H1 (cell line): Measurements from ENCODE around the gene DOP1B. TPM values are rescaled to one million over a fixed set of nuclear protein-coding genes. Genes with fewer than 3 reads are reported as not detected.

Experiments used
- CTCF ChIA-PET: fragments of 300-600 bp; sonication (Branson Sonifier 250); formaldehyde crosslinking; loops from one replicate; lab custom pipeline; 2021; ENCODE audit not compliant: partially characterized antibody; lab: Charles Lee
- POLR2A ChIA-PET: fragments of 300-600 bp; sonication (Branson Sonifier 250); formaldehyde crosslinking; loops from one replicate; lab custom pipeline; 2021; ENCODE audit warnings: inconsistent platforms; ENCODE audit not compliant: partially characterized antibody; lab: Charles Lee
- DNase-seq, 2 experiments: peaks; one replicate each; pipeline versions ENCODE4 v3.0.0 to v3.0.0-alpha.2; 2010 to 2022; ENCODE audit warnings: low spot score in 2 of 2, low read depth in 1 of 2, mixed read lengths in 1 of 2
- FAIRE-seq: peaks from 2 replicates; lab custom pipeline; 2011; peaks lifted over from hg19 to GRCh38; lab: Jason Lieb, UNC
- H2AFZ ChIP-seq: 2 replicates; pipeline ENCODE4 v1.8.1; 2012; ENCODE audit warnings: low read length, inconsistent platforms
- H2AK5ac ChIP-seq: 2 replicates; pipeline ENCODE4 v1.6.1; 2013; ENCODE audit warnings: low read depth, low read length
- H2BK120ac ChIP-seq: replicated peaks from 2 replicates; pipeline ENCODE3; 2013; ENCODE audit warnings: low read depth, low read length, inconsistent platforms
- H2BK12ac ChIP-seq: 2 replicates; pipeline ENCODE4 v1.6.1; 2013; ENCODE audit warnings: low read depth, low read length
- H2BK15ac ChIP-seq: 2 replicates; pipeline ENCODE4 v1.6.1; 2013; ENCODE audit warnings: low read length
- H2BK20ac ChIP-seq: 2 replicates; pipeline ENCODE4 v1.6.1; 2013; ENCODE audit warnings: low read length
- H2BK5ac ChIP-seq: 2 replicates; pipeline ENCODE4 v1.6.1; 2013; ENCODE audit warnings: low read depth, low read length
- H3K14ac ChIP-seq: 2 replicates; pipeline ENCODE4 v1.6.1; 2013; ENCODE audit warnings: inconsistent platforms; ENCODE audit not compliant: insufficient read length
- H3K18ac ChIP-seq: 2 replicates; pipeline ENCODE4 v1.6.1; 2013; ENCODE audit warnings: low read length; ENCODE audit errors: extremely low read depth
- H3K23ac ChIP-seq: 2 replicates; pipeline ENCODE4 v1.6.1; 2013; ENCODE audit warnings: inconsistent platforms; ENCODE audit not compliant: insufficient read length
- H3K23me2 ChIP-seq: 2 replicates; pipeline ENCODE4 v1.6.1; 2013; ENCODE audit warnings: low read depth, low read length
- H3K27ac ChIP-seq: 2 replicates; pipeline ENCODE4 v1.6.1; 2011; ENCODE audit warnings: low read depth, low read length, inconsistent platforms
- H3K27me3 ChIP-seq, 4 experiments: replicated peaks in 1 of 4; 1 replicate in 1 of 4; 2 replicates in 3 of 4; pipeline versions ENCODE4 v1.6.1 to v1.8.1; 2011 to 2013; ENCODE audit warnings: low read length in 3 of 4, mild to moderate bottlenecking in 3 of 4, inconsistent platforms in 2 of 4, mixed read lengths in 2 of 4, moderate library complexity in 1 of 4; ENCODE audit not compliant: control insufficient read depth in 3 of 4, insufficient read depth in 3 of 4; ENCODE audit errors: extremely low read depth in 1 of 4
- H3K36me3 ChIP-seq, 4 experiments: 2 replicates each; pipeline versions ENCODE4 v1.6.1 to v1.8.1; 2011 to 2013; ENCODE audit warnings: mild to moderate bottlenecking in 4 of 4, low read length in 3 of 4, moderate library complexity in 2 of 4, control low read depth in 1 of 4, inconsistent platforms in 1 of 4; ENCODE audit not compliant: insufficient read depth in 4 of 4, control insufficient read depth in 2 of 4
- H3K4ac ChIP-seq: replicated peaks from 2 replicates; pipeline ENCODE3; 2013; ENCODE audit warnings: low read length, low read depth, mixed read lengths, inconsistent platforms; ENCODE audit not compliant: insufficient read length
- H3K4me1 ChIP-seq, 4 experiments: replicated peaks in 1 of 4; 1 replicate in 1 of 4; 2 replicates in 3 of 4; pipeline versions ENCODE4 v1.6.1 to v1.8.1; 2011 to 2013; ENCODE audit warnings: low read length in 3 of 4, inconsistent platforms in 2 of 4, mixed read lengths in 1 of 4; ENCODE audit not compliant: insufficient read depth in 4 of 4, control insufficient read depth in 3 of 4
- H3K4me2 ChIP-seq, 2 experiments: 2 replicates each; pipeline versions ENCODE4 v1.6.1 to v1.8.1; 2011 to 2013; ENCODE audit warnings: low read depth in 2 of 2, low read length in 2 of 2, control low read depth in 1 of 2, inconsistent platforms in 1 of 2, mild to moderate bottlenecking in 1 of 2; ENCODE audit not compliant: insufficient read depth in 1 of 2
- H3K4me3 ChIP-seq, 4 experiments: fragments of 200-600, 300-600 bp in 1 of 4; sonication (generic), shearing (Covaris generic), sonication (Bioruptor Twin) in 1 of 4; 2 replicates each; pipeline versions ENCODE4 v1.5.1 to v1.8.1; 2011 to 2016; ENCODE audit warnings: low read length in 4 of 4, low read depth in 3 of 4, control low read depth in 2 of 4, inconsistent platforms in 2 of 4, mild to moderate bottlenecking in 2 of 4, mixed read lengths in 1 of 4, moderate library complexity in 1 of 4; ENCODE audit not compliant: insufficient read depth in 2 of 4; ENCODE audit errors: extremely low read depth in 1 of 4
- H3K56ac ChIP-seq: replicated peaks from 2 replicates; pipeline ENCODE3; 2013; ENCODE audit warnings: low read depth, mild to moderate bottlenecking, mixed read lengths, low read length, inconsistent platforms; ENCODE audit not compliant: insufficient read length
- H3K79me1 ChIP-seq: 2 replicates; pipeline ENCODE4 v1.6.1; 2013; ENCODE audit warnings: low read depth, low read length, control low read depth
- H3K79me2 ChIP-seq, 2 experiments: 2 replicates each; pipeline versions ENCODE4 v1.6.1 to v1.8.1; 2012 to 2013; ENCODE audit warnings: low read length in 2 of 2, mild to moderate bottlenecking in 2 of 2, inconsistent platforms in 1 of 2; ENCODE audit not compliant: insufficient read depth in 2 of 2, control insufficient read depth in 1 of 2
- H3K9ac ChIP-seq, 4 experiments: replicated peaks in 1 of 4; 1 replicate in 1 of 4; 2 replicates in 3 of 4; pipeline versions ENCODE4 v1.6.1 to v1.8.1; 2011 to 2013; ENCODE audit warnings: low read depth in 3 of 4, low read length in 3 of 4, control low read depth in 2 of 4, mild to moderate bottlenecking in 2 of 4, moderate library complexity in 2 of 4, inconsistent platforms in 1 of 4; ENCODE audit errors: extremely low read depth in 1 of 4
- H3K9me3 ChIP-seq, 2 experiments: 2 replicates each; pipeline versions ENCODE4 v1.6.1 to v1.8.1; 2012 to 2013; ENCODE audit warnings: mild to moderate bottlenecking in 2 of 2, moderate library complexity in 2 of 2, control low read depth in 1 of 2, inconsistent platforms in 1 of 2, low read depth in 1 of 2, low read length in 1 of 2, mixed read lengths in 1 of 2; ENCODE audit not compliant: insufficient read depth in 2 of 2
- H4K20me1 ChIP-seq, 2 experiments: replicated peaks in 1 of 2; 2 replicates each; pipeline versions ENCODE3 to v1.8.1; 2011 to 2013; ENCODE audit warnings: inconsistent platforms in 2 of 2, low read length in 2 of 2, mild to moderate bottlenecking in 1 of 2; ENCODE audit not compliant: insufficient read depth in 2 of 2, control insufficient read depth in 1 of 2
- H4K5ac ChIP-seq: 2 replicates; pipeline ENCODE4 v1.6.1; 2013; ENCODE audit warnings: low read length, low read depth, mixed read lengths, inconsistent platforms; ENCODE audit not compliant: insufficient read length
- H4K8ac ChIP-seq: 2 replicates; pipeline ENCODE4 v1.8.0; 2013; ENCODE audit warnings: mild to moderate bottlenecking, moderate library complexity, low read length, inconsistent platforms; ENCODE audit not compliant: insufficient read depth; ENCODE audit errors: extremely low read depth
- H4K91ac ChIP-seq: replicated peaks from 2 replicates; pipeline ENCODE3; 2013; ENCODE audit warnings: low read length, mixed read lengths, inconsistent platforms; ENCODE audit not compliant: insufficient read length
- CHD1 ChIP-seq: IDR thresholded peaks from 2 replicates; pipeline ENCODE4 v1.6.1; 2012; ENCODE audit warnings: low read depth, low read length, improper control_type of control experiment
- EZH2 ChIP-seq: fragments of 200-600 bp; sonication (generic); IDR thresholded peaks from 2 replicates; pipeline ENCODE4 v1.7.1; 2012; ENCODE audit warnings: low read depth, mild to moderate bottlenecking, moderate library complexity, low read length, inconsistent platforms; ENCODE audit not compliant: severe bottlenecking
- GABPA ChIP-seq: IDR thresholded peaks from 2 replicates; pipeline ENCODE4 v1.6.1; 2011; ENCODE audit warnings: mild to moderate bottlenecking, low read length, moderate library complexity, borderline replicate concordance; ENCODE audit not compliant: insufficient read depth
- GTF2F1 ChIP-seq: IDR thresholded peaks from 2 replicates; pipeline ENCODE4 v1.6.1; 2012; ENCODE audit warnings: low read depth, low read length, improper control_type of control experiment, borderline replicate concordance
- JUND ChIP-seq: IDR thresholded peaks from 2 replicates; pipeline ENCODE4 v1.6.1; 2011; ENCODE audit warnings: mild to moderate bottlenecking, improper control_type of control experiment, low read length
- KDM1A ChIP-seq: fragments of 200-600, 300-600 bp; sonication (generic); IDR thresholded peaks from 2 replicates; pipeline ENCODE4 v1.7.1; 2016; ENCODE audit warnings: mild to moderate bottlenecking, low read length, borderline replicate concordance
- NRF1 ChIP-seq: IDR thresholded peaks from 2 replicates; pipeline ENCODE4 v1.6.1; 2011; ENCODE audit warnings: mild to moderate bottlenecking, low read depth, low read length, improper control_type of control experiment
- POLR2AphosphoS5 ChIP-seq: IDR thresholded peaks from 2 replicates; pipeline ENCODE4 v1.6.1; 2011; ENCODE audit warnings: low read depth, low read length
- RFX5 ChIP-seq: IDR thresholded peaks from 2 replicates; pipeline ENCODE4 v1.6.1; 2011; ENCODE audit warnings: low read depth, low read length, improper control_type of control experiment, borderline replicate concordance
- RNF2 ChIP-seq: fragments of 200-900, 300-1000 bp; sonication (generic); IDR thresholded peaks from 2 replicates; pipeline ENCODE4 v1.7.1; 2016; ENCODE audit warnings: borderline replicate concordance, low read depth, mild to moderate bottlenecking, antibody characterized with exemption, low read length; ENCODE audit not compliant: poor library complexity, severe bottlenecking; ENCODE audit errors: missing control alignments
- SP2 ChIP-seq: IDR thresholded peaks from 2 replicates; pipeline ENCODE4 v1.6.1; 2012; ENCODE audit warnings: mild to moderate bottlenecking, low read length, inconsistent platforms
- TEAD4 ChIP-seq: IDR thresholded peaks from 2 replicates; pipeline ENCODE4 v1.6.1; 2012; ENCODE audit warnings: low read depth, low read length, inconsistent platforms, mixed read lengths
- YY1 ChIP-seq: IDR thresholded peaks from 2 replicates; pipeline ENCODE4 v1.6.1; 2011; ENCODE audit warnings: low read depth, mild to moderate bottlenecking, low read length
- WGBS, 2 experiments: shearing (Covaris generic) in 1 of 2; methylation state at CpG; one replicate each; pipeline versions ENCODE4 v1.1.6 to v1.1.7; 2013 to 2015; ENCODE audit warnings: low lambda C conversion rate in 2 of 2, mixed read lengths in 2 of 2, inconsistent platforms in 1 of 2, low coverage in 1 of 2, missing lambda C conversion rate in 1 of 2; ENCODE audit not compliant: insufficient replicate concordance in 2 of 2, insufficient coverage in 1 of 2, insufficient read length in 1 of 2; ENCODE audit errors: extremely low coverage in 1 of 2, missing lambda C conversion rate in 1 of 2; 5-methylcytosine and 5-hydroxymethylcytosine counted together
- polyA plus RNA-seq, 7 experiments: library from polyadenylated mRNA; depleted of rRNA in 3 of 7; stranded (reverse) in 5 of 7; unstranded in 2 of 7; fragments of >200 nt in 5 of 7; fragments of 200-250 nt in 2 of 7; gene quantifications; 1 replicate in 5 of 7; 2 replicates in 1 of 7; 4 replicates in 1 of 7; pipeline versions ENCODE4 v1.2.1 to v1.2.3, GENCODE V29; 2011 to 2013; ENCODE audit warnings: missing spikeins in 2 of 7, mixed read lengths in 2 of 7
- total RNA-seq: library from RNA; stranded (reverse); fragmentation: NEBNext Ultra II Directional; extraction: Animal tissue kit (Norgen Biotek cat#: 25700); gene quantifications from 2 replicates; pipeline ENCODE4 v1.2.1, GENCODE V29; 2021

Gene DOP1B
- total and polyA plus RNA-seq, 2 of the 8 experiments (the other 6 are each of a cell fraction or from before 2014, with no cell fraction given): 2.8 to 9.9 TPM

DNA sequence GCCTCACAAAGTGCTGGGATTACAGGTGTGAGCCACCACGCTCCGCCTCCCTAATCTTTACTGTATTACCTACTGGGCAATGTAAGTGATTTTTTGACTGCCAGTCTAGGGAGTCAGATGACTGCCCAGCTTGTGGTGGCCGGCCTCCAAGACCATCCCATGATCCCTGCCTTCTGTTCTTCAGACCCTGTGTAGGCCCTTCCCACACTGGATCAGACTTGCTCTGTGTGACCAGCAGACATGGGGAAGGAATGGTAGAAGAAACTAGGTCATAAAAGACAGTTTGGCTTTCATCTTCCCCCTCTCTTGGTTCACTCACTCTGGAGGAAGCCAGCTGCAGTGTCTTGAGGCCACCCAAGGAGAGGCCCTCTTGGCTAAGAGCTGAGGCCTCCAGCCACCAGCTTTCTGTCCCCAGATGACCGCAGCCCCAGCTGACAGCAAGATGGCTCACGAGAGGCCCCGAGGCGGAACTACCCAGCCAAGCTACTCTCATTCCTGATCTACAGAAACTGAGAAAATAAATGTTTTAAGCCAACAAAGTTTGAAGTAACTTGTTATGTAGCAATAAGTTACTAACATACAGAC is 36.2 kb upstream of the DOP1B start:
- Histone ChIP-seq H3K27ac (no peak overlapping the region), H3K18ac (no peak overlapping the region), H3K4ac (no peak overlapping the region), H4K5ac (no peak overlapping the region), H4K8ac (peak overlapping the region; percentile 57; the same call in 1 of the 2 replicates), H3K79me2 (no peaks in the 10 kb centered on the region), H3K4me3 (no peak overlapping the region), H2BK20ac (no peak overlapping the region), H3K79me1 (no peaks in the 10 kb centered on the region), H3K56ac (no peak overlapping the region), H2AFZ (no peak overlapping the region), H3K23me2 (no peaks in the 10 kb centered on the region; the same call in 1 of the 2 replicates), H4K91ac (no peak overlapping the region), H3K4me2 (no peak overlapping the region), H4K20me1 (no peaks in the 10 kb centered on the region), H2BK15ac (no peak overlapping the region), H2BK5ac (no peak overlapping the region), H3K27me3 (no peaks in the 10 kb centered on the region), H2BK12ac (no peak overlapping the region), H3K9ac (no peak overlapping the region), H3K36me3 (peaks cover 0 to 6% (median 1%) of the 10 kb centered on the region in 4 experiments; a peak in 2 of 8 replicates), H3K23ac (no peak overlapping the region), H2BK120ac (no peak overlapping the region), H3K4me1 (peaks cover 0 to 3% (median 0%) of the 10 kb centered on the region in 4 experiments; a peak in 1 of 7 replicates), H2AK5ac (no peak overlapping the region), H3K14ac (no peak overlapping the region), H3K9me3 (peaks cover 3 to 8% of the 10 kb centered on the region in 2 experiments; a peak in 1 of 4 replicates)
- DNase-seq (no peak), FAIRE-seq (no peak)
- CTCF ChIA-PET: interaction anchor here (1.0 kb wide), 1 partner anchor 26 kb away, joined by 3 read pairs; no protein-coding TSS in a partner anchor
- 91% methylated on average over 7 of the region's 7 CpGs; no CpG with 5 or more reads in 1 of the 2 experiments for WGBS, 2 experiments
- POLR2A ChIA-PET: interaction anchor here (0.8 to 1.5 kb wide), 4 partner anchors 8 to 224 kb away, joined by 3 read pairs; no protein-coding TSS in a partner anchor
- TF ChIP-seq RFX5 (no peak), NRF1 (no peak), RNF2 (no peak), SP2 (no peak), YY1 (no peak), GABPA (no peak), JUND (no peak), CHD1 (no peak), KDM1A (no peak), EZH2 (no peak), POLR2AphosphoS5 (no peak), GTF2F1 (no peak), TEAD4 (no peak)
